Endothelial cell of umbilical vein (primary cell): ENCODE results near the gene FCN2. TPM values are rescaled to one million over a fixed set of nuclear protein-coding genes. Genes with fewer than 3 reads are reported as not detected.

Experiments used
- BruUV-seq: library from RNA; stranded (reverse); fragments of 400-500 nt; replicated peaks from 2 replicates; lab custom pipeline; 2021; lab: Mats Ljungman, UMichigan
- CTCF ChIA-PET: fragments of 300-600, 350-600 bp; sonication (Branson Sonifier 250); formaldehyde crosslinking; loops from one replicate; lab custom pipeline; 2021; ENCODE audit warnings: antibody characterized with exemption, inconsistent platforms; lab: Charles Lee
- POLR2A ChIA-PET: fragments of 300-600, 350-600 bp; sonication (Branson Sonifier 250); formaldehyde crosslinking; loops from one replicate; lab custom pipeline; 2021; ENCODE audit warnings: antibody characterized with exemption, inconsistent platforms; lab: Charles Lee
- DNase-seq: peaks from one replicate; pipeline ENCODE4 v3.0.0-alpha.2; 2011; ENCODE audit warnings: low read depth, low spot score
- FAIRE-seq: peaks from 2 replicates; lab custom pipeline; 2011; peaks lifted over from hg19 to GRCh38; lab: Jason Lieb, UNC
- H2AFZ ChIP-seq: 2 replicates; pipeline ENCODE4 v1.6.0; 2012; ENCODE audit warnings: low read depth, low read length, control low read depth, inconsistent platforms
- H3K27ac ChIP-seq: 2 replicates; pipeline ENCODE4 v1.5.1; 2011; ENCODE audit warnings: low read depth, mild to moderate bottlenecking, control low read depth, low read length, moderate library complexity; ENCODE audit not compliant: insufficient read depth
- H3K27me3 ChIP-seq, 2 experiments: 2 replicates each; pipeline versions ENCODE4 v1.6.0 to v1.6.1; 2011; ENCODE audit warnings: low read length in 2 of 2, mixed read lengths in 1 of 2; ENCODE audit not compliant: control insufficient read depth in 2 of 2, insufficient read depth in 2 of 2
- H3K36me3 ChIP-seq, 2 experiments: 2 replicates in 1 of 2; 3 replicates in 1 of 2; pipeline ENCODE4 v1.5.1; 2011; ENCODE audit warnings: low read length in 2 of 2, mild to moderate bottlenecking in 1 of 2, moderate library complexity in 1 of 2; ENCODE audit not compliant: control insufficient read depth in 2 of 2, insufficient read depth in 2 of 2; ENCODE audit errors: extremely low read depth in 1 of 2
- H3K4me1 ChIP-seq: 3 replicates; pipeline ENCODE4 v1.5.1; 2011; ENCODE audit warnings: mild to moderate bottlenecking, low read length; ENCODE audit not compliant: control insufficient read depth, insufficient read depth; ENCODE audit errors: extremely low read depth
- H3K4me2 ChIP-seq: 2 replicates; pipeline ENCODE4 v1.6.1; 2011; ENCODE audit warnings: low read length, control low read depth, mixed read lengths; ENCODE audit not compliant: insufficient read depth
- H3K4me3 ChIP-seq, 3 experiments: fragments of 200-600 bp in 1 of 3; sonication (generic), shearing (Covaris generic) in 1 of 3; replicated peaks in 1 of 3; 2 replicates each; pipeline ENCODE4 v1.5.1; 2011 to 2016; ENCODE audit warnings: control low read depth in 3 of 3, low read length in 3 of 3, mild to moderate bottlenecking in 2 of 3, inconsistent platforms in 1 of 3, low read depth in 1 of 3, moderate library complexity in 1 of 3; ENCODE audit not compliant: insufficient read depth in 1 of 3
- H3K79me2 ChIP-seq: 2 replicates; pipeline ENCODE4 v1.6.0; 2012; ENCODE audit warnings: low read length, inconsistent platforms; ENCODE audit not compliant: control insufficient read depth, insufficient read depth
- H3K9ac ChIP-seq: replicated peaks from 2 replicates; pipeline ENCODE3; 2011; ENCODE audit warnings: low read length, control low read depth; ENCODE audit not compliant: insufficient read depth; ENCODE audit errors: extremely low read depth
- H3K9me1 ChIP-seq: replicated peaks from 3 replicates; pipeline ENCODE4 v1.6.0; 2011; ENCODE audit warnings: mild to moderate bottlenecking, low read length; ENCODE audit not compliant: control insufficient read depth, insufficient read depth; ENCODE audit errors: extremely low read depth
- H3K9me3 ChIP-seq: replicated peaks from 2 replicates; pipeline ENCODE4 v1.5.1; 2012; ENCODE audit warnings: low read length, inconsistent platforms; ENCODE audit not compliant: control insufficient read depth, insufficient read depth
- H4K20me1 ChIP-seq: replicated peaks from 2 replicates; pipeline ENCODE3; 2011; ENCODE audit warnings: mild to moderate bottlenecking, low read length; ENCODE audit not compliant: control insufficient read depth, insufficient read depth; ENCODE audit errors: extremely low read depth
- EZH2 ChIP-seq: IDR thresholded peaks from 2 replicates; pipeline ENCODE4 v1.6.1; 2012; ENCODE audit warnings: borderline replicate concordance, low read depth, mild to moderate bottlenecking, moderate library complexity, low read length, inconsistent platforms; ENCODE audit not compliant: severe bottlenecking
- FOS ChIP-seq: IDR thresholded peaks from 2 replicates; pipeline ENCODE4 v1.6.1; 2011; ENCODE audit warnings: mild to moderate bottlenecking, low read length, moderate library complexity, borderline replicate concordance; ENCODE audit not compliant: insufficient read depth
- GATA2 ChIP-seq: IDR thresholded peaks from 2 replicates; pipeline ENCODE4 v1.7.0; 2011; ENCODE audit warnings: low read depth, mild to moderate bottlenecking, moderate library complexity, mixed read lengths, low read length; ENCODE audit not compliant: insufficient read length, insufficient read depth
- JUN ChIP-seq: IDR thresholded peaks from 2 replicates; pipeline ENCODE4 v1.6.1; 2011; ENCODE audit warnings: borderline replicate concordance, low read depth; ENCODE audit not compliant: insufficient read length, insufficient read depth
- MAX ChIP-seq: IDR thresholded peaks from 2 replicates; pipeline ENCODE4 v1.6.1; 2011; ENCODE audit not compliant: insufficient read depth, insufficient read length
- MYC ChIP-seq: IDR thresholded peaks from one replicate; pipeline ENCODE4 v1.6.1; 2011; ENCODE audit warnings: mild to moderate bottlenecking, low read depth, low read length
- POLR2A ChIP-seq: IDR thresholded peaks from 2 replicates; pipeline ENCODE4 v1.6.1; 2012; ENCODE audit warnings: low read depth, mild to moderate bottlenecking, control low read depth, low read length
- POLR2AphosphoS5 ChIP-seq: IDR thresholded peaks from 2 replicates; pipeline ENCODE4 v1.6.1; 2012; ENCODE audit warnings: low read depth, mild to moderate bottlenecking, control low read depth, low read length, moderate library complexity; ENCODE audit not compliant: insufficient read depth
- dilution Hi-C: fragments of 300-500 bp; cut with MboI; formaldehyde crosslinking; loops from one replicate; pipeline ENCODE4 v1.15.0; 2019; ENCODE audit warnings: low sequenced_read_pairs; ENCODE audit not compliant: extremely low pct_ligation_motif_present
- intact Hi-C: fragments of 100-400 bp; cut with micrococcal nuclease; formaldehyde crosslinking; loops from one replicate; pipeline ENCODE4 v1.10.0; 2022
- polyA plus RNA-seq, 4 experiments: library from polyadenylated mRNA; depleted of rRNA in 3 of 4; stranded (reverse) in 3 of 4; unstranded in 1 of 4; fragments of >200 nt; gene quantifications; 2 replicates each; pipeline versions ENCODE4 v1.2.1 to v1.2.3, GENCODE V29; 2011 to 2012; ENCODE audit warnings: missing spikeins in 1 of 4
- total RNA-seq: library from RNA; stranded (reverse); gene quantifications from 2 replicates; pipeline ENCODE4 v1.2.3, GENCODE V29; 2021
- TF ChIP-seq, protein P1 (sequence below), 2 donors: IDR thresholded peaks; 1 replicate in 1 of 2; 2 replicates in 1 of 2; pipeline ENCODE4 v1.5.1; 2011; ENCODE audit warnings: low read length in 2 of 2, mild to moderate bottlenecking in 2 of 2, moderate library complexity in 2 of 2, control low read depth in 1 of 2, inconsistent platforms in 1 of 2, low read depth in 1 of 2; ENCODE audit not compliant: insufficient read depth in 1 of 2; ENCODE audit errors: extremely low read depth in 1 of 2

The FCN2 gene
- total and polyA plus RNA-seq, 2 donors (not counting 3 experiments of a cell fraction or from before 2014, with no cell fraction given): not detected

DNA sequence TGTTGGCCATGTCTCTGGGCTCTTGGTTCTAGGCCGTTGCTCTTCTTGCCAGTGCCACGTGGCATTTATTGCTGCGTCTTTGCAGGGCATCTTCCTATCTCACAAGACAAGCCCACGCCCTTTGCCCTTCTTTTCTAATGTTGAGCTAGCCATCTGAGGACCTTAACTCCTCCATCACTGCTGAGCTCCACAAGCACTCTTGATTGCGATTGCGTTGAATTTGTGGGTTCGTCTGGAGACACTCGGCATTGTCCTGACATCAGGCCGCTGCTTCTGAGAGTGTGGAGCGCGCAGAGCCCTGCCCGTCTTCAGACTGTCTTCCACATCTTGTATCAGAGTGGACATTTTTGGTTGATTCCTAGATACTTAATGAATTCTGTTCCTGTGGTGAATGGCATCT is 51.6 kb downstream of the FCN2 start:
- Histone ChIP-seq H3K9ac (no peak overlapping the region), H3K27me3 (no peaks in the 10 kb centered on the region), H3K4me2 (no peak overlapping the region), H3K36me3 (no peaks in the 10 kb centered on the region), H3K4me1 (no peaks in the 10 kb centered on the region), H2AFZ (no peak overlapping the region), H3K9me3 (no peaks in the 10 kb centered on the region), H3K27ac (no peak overlapping the region), H3K9me1 (no peaks in the 10 kb centered on the region), H4K20me1 (no peaks in the 10 kb centered on the region), H3K4me3 (no peak overlapping the region), H3K79me2 (no peaks in the 10 kb centered on the region)
- ChIA-PET POLR2A (no interaction called here), CTCF (no interaction called here)
- DNase-seq (no peak), FAIRE-seq (no peak)
- dilution Hi-C loops (no loop called here), intact Hi-C loops (no loop called here)
- no TSS peak for BruUV-seq
- TF ChIP-seq POLR2AphosphoS5 (no peak), JUN (no peak), MAX (no peak), POLR2A (no peak), EZH2 (no peak)

DNA sequence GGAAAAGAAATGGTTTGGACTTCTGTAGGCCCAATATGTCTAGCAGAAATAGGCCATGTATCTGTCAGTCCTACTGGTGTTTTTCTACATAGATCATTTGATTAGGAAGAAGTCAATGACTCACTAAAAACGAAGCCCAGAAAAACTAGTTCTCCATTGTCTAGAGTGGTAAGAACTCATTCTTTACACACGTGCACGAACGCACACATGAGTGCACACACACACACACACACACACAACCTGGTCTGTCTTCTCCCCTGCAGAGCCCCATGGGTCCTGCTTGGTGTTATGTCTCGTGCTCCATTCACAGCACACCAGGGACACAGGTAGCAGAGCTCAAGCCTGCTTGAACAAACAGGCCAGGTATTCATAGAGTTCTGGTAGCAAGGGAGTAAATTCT is 52.0 kb downstream of the FCN2 start:
- no peaks in the 10 kb centered on the region for H3K36me3 ChIP-seq
- no TSS peak for BruUV-seq
- no peak overlapping the region for H3K9ac ChIP-seq
- ChIA-PET POLR2A (no interaction called here), CTCF (no interaction called here)
- H3K4me1 ChIP-seq: no peaks in the 10 kb centered on the region
- no peaks in the 10 kb centered on the region for H3K9me1 ChIP-seq
- no peak overlapping the region for H3K4me3 ChIP-seq
- DNase-seq: no peak
- no peaks in the 10 kb centered on the region for H4K20me1 ChIP-seq
- no peak overlapping the region for H3K27ac ChIP-seq
- no peak for FAIRE-seq
- H3K27me3 ChIP-seq: no peaks in the 10 kb centered on the region
- no peak for TF ChIP-seq MYC
- TF ChIP-seq GATA2: no peak
- TF ChIP-seq EZH2: no peak
- TF ChIP-seq JUN: no peak
- no peak for TF ChIP-seq POLR2AphosphoS5
- no peak for TF ChIP-seq MAX
- TF ChIP-seq, protein P1, sequence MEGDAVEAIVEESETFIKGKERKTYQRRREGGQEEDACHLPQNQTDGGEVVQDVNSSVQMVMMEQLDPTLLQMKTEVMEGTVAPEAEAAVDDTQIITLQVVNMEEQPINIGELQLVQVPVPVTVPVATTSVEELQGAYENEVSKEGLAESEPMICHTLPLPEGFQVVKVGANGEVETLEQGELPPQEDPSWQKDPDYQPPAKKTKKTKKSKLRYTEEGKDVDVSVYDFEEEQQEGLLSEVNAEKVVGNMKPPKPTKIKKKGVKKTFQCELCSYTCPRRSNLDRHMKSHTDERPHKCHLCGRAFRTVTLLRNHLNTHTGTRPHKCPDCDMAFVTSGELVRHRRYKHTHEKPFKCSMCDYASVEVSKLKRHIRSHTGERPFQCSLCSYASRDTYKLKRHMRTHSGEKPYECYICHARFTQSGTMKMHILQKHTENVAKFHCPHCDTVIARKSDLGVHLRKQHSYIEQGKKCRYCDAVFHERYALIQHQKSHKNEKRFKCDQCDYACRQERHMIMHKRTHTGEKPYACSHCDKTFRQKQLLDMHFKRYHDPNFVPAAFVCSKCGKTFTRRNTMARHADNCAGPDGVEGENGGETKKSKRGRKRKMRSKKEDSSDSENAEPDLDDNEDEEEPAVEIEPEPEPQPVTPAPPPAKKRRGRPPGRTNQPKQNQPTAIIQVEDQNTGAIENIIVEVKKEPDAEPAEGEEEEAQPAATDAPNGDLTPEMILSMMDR (IDR thresholded peaks at IDR 0.05; ENCODE audit: extremely low read depth in 1 of 2, insufficient read depth in 1 of 2, low read depth in 1 of 2, low read length in 2 of 2): no peak
- no peak for TF ChIP-seq POLR2A
- no peak for TF ChIP-seq FOS
- intact Hi-C loops: no loop called here
- dilution Hi-C loops: no loop called here
- no peaks in the 10 kb centered on the region for H3K9me3 ChIP-seq
- H2AFZ ChIP-seq: no peak overlapping the region
- H3K79me2 ChIP-seq: no peaks in the 10 kb centered on the region
- no peak overlapping the region for H3K4me2 ChIP-seq
